ENCODE measurements around the gene ADCY9.

Gene ADCY9

GRCh38 chr16:4021070-4021779 lies 95.0 kb downstream of the ADCY9 start:
- DNase-seq: no peak
- Mint-ChIP-seq H3K36me3 (ENCODE audit: low read depth) (no peaks in the 10 kb centered on the region), H3K27ac (no peak overlapping the region), H3K4me1 (peaks cover 26% of the 10 kb centered on the region), H3K9me3 (peaks cover 5% of the 10 kb centered on the region), H3K4me3 (no peak overlapping the region), H3K27me3 (ENCODE audit: low read depth, poor library complexity) (peaks cover 17% of the 10 kb centered on the region)
- TF ChIP-seq, protein P1, sequence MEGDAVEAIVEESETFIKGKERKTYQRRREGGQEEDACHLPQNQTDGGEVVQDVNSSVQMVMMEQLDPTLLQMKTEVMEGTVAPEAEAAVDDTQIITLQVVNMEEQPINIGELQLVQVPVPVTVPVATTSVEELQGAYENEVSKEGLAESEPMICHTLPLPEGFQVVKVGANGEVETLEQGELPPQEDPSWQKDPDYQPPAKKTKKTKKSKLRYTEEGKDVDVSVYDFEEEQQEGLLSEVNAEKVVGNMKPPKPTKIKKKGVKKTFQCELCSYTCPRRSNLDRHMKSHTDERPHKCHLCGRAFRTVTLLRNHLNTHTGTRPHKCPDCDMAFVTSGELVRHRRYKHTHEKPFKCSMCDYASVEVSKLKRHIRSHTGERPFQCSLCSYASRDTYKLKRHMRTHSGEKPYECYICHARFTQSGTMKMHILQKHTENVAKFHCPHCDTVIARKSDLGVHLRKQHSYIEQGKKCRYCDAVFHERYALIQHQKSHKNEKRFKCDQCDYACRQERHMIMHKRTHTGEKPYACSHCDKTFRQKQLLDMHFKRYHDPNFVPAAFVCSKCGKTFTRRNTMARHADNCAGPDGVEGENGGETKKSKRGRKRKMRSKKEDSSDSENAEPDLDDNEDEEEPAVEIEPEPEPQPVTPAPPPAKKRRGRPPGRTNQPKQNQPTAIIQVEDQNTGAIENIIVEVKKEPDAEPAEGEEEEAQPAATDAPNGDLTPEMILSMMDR (IDR thresholded peaks at IDR 0.05): no peak

- H3K36me3 Mint-ChIP-seq (ENCODE audit: low read depth): no peaks in the 10 kb centered on the region
- no peak overlapping the region for H3K27ac Mint-ChIP-seq
- no peaks in the 10 kb centered on the region for H3K9me3 Mint-ChIP-seq
- peaks cover 30% of the 10 kb centered on the region for H3K4me1 Mint-ChIP-seq
- TF ChIP-seq, protein P1 (IDR thresholded peaks at IDR 0.05): no peak
- H3K27me3 Mint-ChIP-seq (ENCODE audit: low read depth, poor library complexity): peaks cover 16% of the 10 kb centered on the region
- H3K4me3 Mint-ChIP-seq: no peak overlapping the region
- DNase-seq: no peak
Measured at GRCh38 chr16:4019371-4019791, 96.9 kb downstream of the ADCY9 start.

DNA sequence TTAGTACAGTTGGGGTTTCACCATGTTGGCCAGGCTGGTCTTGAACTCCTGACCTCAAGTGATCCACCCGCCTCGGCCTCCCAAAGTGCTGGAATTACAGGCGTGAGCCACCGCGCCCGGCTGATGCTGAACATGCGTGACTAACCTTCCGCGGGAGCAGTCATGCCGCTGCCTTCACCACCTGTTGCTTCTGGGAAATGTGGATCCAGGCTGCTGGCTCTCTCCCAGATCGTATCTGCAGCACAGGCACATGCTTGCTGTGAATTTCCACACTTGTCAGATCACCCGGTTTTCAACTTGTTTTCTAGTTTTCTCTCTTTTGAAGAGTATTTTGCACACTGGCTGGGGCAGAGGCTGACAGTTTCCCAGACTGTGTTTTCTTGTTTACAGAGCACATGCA lies 97.9 kb downstream of the ADCY9 start:
- Mint-ChIP-seq H3K4me3 (no peak overlapping the region), H3K27me3 (ENCODE audit: low read depth, poor library complexity) (peaks cover 16% of the 10 kb centered on the region), H3K4me1 (peaks cover 29% of the 10 kb centered on the region), H3K36me3 (ENCODE audit: low read depth) (no peaks in the 10 kb centered on the region), H3K27ac (no peak overlapping the region), H3K9me3 (no peaks in the 10 kb centered on the region)
- no peak for DNase-seq
- TF ChIP-seq, protein P1 (IDR thresholded peaks at IDR 0.05): no peak

DNA sequence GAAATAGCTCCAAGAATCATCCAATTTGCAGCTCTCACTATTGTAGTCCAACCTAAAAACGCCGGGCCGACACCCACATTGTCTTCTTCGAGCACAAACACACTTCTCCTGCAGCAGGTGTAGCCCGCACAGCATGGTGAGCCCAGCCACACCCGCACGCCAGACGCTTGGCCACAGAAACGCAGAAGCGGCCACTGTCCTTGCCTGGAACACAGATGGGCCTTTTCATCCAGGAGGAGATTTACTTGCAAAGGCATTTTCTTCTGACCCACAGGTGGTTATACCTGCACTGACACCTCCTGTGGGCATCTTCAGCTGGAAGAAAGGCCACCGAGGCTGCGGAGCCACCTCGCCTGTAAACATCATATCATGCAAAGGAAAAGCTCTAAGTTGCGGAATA lies 98.4 kb downstream of the ADCY9 start:
- Mint-ChIP-seq H3K4me1 (peaks cover 29% of the 10 kb centered on the region), H3K9me3 (no peaks in the 10 kb centered on the region), H3K4me3 (no peak overlapping the region), H3K36me3 (ENCODE audit: low read depth) (no peaks in the 10 kb centered on the region), H3K27ac (no peak overlapping the region), H3K27me3 (ENCODE audit: low read depth, poor library complexity) (peaks cover 12% of the 10 kb centered on the region)
- no peak for DNase-seq
- TF ChIP-seq, protein P1 (IDR thresholded peaks at IDR 0.05): no peak

DNA sequence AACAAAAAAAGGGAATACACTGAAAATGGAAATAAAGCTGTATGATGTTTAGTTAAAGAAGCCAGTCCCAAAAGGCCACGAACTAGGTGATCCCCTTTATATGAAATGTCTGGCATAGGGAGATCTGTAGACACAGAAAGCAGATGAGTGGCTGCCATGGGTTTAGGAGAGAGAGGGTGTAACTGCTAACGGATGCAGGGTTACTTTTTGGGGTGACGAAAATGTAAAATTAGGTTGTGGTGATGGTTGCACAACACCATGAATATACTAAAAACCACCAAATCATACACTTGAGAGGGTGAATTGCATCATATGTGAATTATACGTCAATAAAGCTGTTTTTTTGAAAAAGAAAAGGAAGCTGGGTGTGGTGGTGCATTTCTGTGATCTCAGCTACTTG lies 99.6 kb downstream of the ADCY9 start:
- Mint-ChIP-seq H3K4me3 (no peak overlapping the region), H3K4me1 (peaks cover 40% of the 10 kb centered on the region), H3K27ac (no peak overlapping the region), H3K27me3 (ENCODE audit: low read depth, poor library complexity) (peaks cover 12% of the 10 kb centered on the region), H3K9me3 (no peaks in the 10 kb centered on the region), H3K36me3 (ENCODE audit: low read depth) (no peaks in the 10 kb centered on the region)
- DNase-seq: no peak
- TF ChIP-seq, protein P1 (IDR thresholded peaks at IDR 0.05): no peak

GRCh38 chr16:4016005-4016352 lies 100.3 kb downstream of the ADCY9 start:
- Mint-ChIP-seq H3K36me3 (ENCODE audit: low read depth) (no peaks in the 10 kb centered on the region), H3K27me3 (ENCODE audit: low read depth, poor library complexity) (peaks cover 16% of the 10 kb centered on the region), H3K4me3 (no peak overlapping the region), H3K27ac (no peak overlapping the region), H3K4me1 (peaks cover 39% of the 10 kb centered on the region), H3K9me3 (peaks cover 2% of the 10 kb centered on the region)
- TF ChIP-seq, protein P1 (IDR thresholded peaks at IDR 0.05): no peak
- no peak for DNase-seq
